Large intestine (tissue), 3 donors: Measurements from ENCODE around the gene ATRNL1. TPM values are rescaled to one million over a fixed set of nuclear protein-coding genes. Genes with fewer than 3 reads are reported as not detected.

Source experiments
- DNase-seq, 2 donors: peaks; one replicate each; pipeline versions ENCODE4 v3.0.0 to v3.0.0-alpha.2; 2013
- H3K27ac ChIP-seq: one replicate; pipeline ENCODE4 v1.5.1; 2013; ENCODE audit warnings: low read length
- H3K27me3 ChIP-seq: 2 replicates; pipeline ENCODE4 v1.6.1; 2013; ENCODE audit warnings: low read length; ENCODE audit not compliant: control insufficient read depth, insufficient read depth
- H3K36me3 ChIP-seq: 2 replicates; pipeline ENCODE4 v1.6.1; 2013; ENCODE audit warnings: low read length; ENCODE audit not compliant: control insufficient read depth, insufficient read depth
- H3K4me1 ChIP-seq: one replicate; pipeline ENCODE4 v1.6.1; 2013; ENCODE audit warnings: low read length; ENCODE audit not compliant: control insufficient read depth, insufficient read depth
- H3K4me3 ChIP-seq: one replicate; pipeline ENCODE4 v1.5.1; 2013; ENCODE audit warnings: low read length
- H3K9me3 ChIP-seq: one replicate; pipeline ENCODE4 v1.6.1; 2013; ENCODE audit warnings: mild to moderate bottlenecking, low read depth, low read length, moderate library complexity; ENCODE audit not compliant: control insufficient read depth
- WGBS: methylation state at CpG from one replicate; pipeline ENCODE4 v1.1.5; 2013; ENCODE audit warnings: low lambda C conversion rate; ENCODE audit not compliant: insufficient coverage; 5-methylcytosine and 5-hydroxymethylcytosine counted together
- polyA plus RNA-seq: library from polyadenylated mRNA; unstranded; fragments of 120-200 nt; gene quantifications from one replicate; pipeline ENCODE4 v1.2.1, GENCODE V29; 2013

Gene ATRNL1
- polyA plus RNA-seq, 1 donor, result 2.6 TPM

GRCh38 chr10:115965376-115965775 is 872.2 kb downstream of the ATRNL1 start:
- 100% methylated on average over 2 of the region's 7 CpGs for WGBS
- no peak for DNase-seq

DNA sequence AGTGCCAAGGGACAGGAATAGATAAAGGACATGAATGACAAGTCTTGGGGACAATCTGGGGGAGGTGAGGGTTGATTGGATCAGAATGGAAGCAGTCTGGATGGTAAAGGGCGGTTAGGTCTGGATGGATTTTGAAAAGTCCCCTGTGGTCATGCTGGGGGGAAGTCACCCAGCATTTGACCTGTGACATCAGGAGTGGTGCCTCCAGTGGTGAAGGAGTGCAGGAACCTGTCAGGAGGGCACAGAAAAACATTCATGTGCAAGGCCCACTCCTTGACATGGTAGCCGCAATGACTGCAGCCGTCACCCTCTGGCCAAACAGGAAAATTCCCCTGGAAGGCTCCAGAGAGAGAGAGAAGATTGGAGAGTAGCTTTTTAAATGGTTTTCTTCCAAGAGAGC is 875.1 kb downstream of the ATRNL1 start:
- Histone ChIP-seq H3K27me3 (no peaks in the 10 kb centered on the region), H3K4me3 (no peak overlapping the region), H3K9me3 (no peaks in the 10 kb centered on the region), H3K4me1 (no peaks in the 10 kb centered on the region), H3K27ac (no peak overlapping the region), H3K36me3 (no peaks in the 10 kb centered on the region)
- no peak for DNase-seq
- no CpG with 5 or more reads among the region's 3 CpGs for WGBS

More at GRCh38 chr10:115965376-115965775, 872.2 kb downstream of the ATRNL1 start:
- Histone ChIP-seq H3K36me3 (no peaks in the 10 kb centered on the region), H3K27ac (no peak overlapping the region), H3K4me3 (no peak overlapping the region), H3K9me3 (no peaks in the 10 kb centered on the region), H3K4me1 (no peaks in the 10 kb centered on the region), H3K27me3 (no peaks in the 10 kb centered on the region)

DNA sequence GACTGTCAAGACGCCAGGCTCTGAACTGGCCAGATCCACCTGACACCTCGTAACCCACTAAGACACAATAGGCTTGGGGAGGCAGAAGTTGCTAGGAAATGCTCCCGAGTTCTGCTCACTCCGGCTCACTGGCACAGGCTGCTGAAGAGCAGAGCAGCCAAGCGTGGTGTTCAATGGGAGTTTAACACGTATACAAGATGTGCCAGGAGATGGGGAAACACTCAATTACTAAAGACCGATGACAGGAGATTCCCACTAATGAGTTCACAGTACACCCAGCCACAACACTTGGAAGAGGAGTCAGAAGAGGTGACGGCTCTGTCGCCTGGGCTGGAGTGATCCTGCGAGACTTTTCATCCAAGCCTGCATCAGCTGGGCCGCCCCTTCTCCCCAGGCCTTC is 876.4 kb downstream of the ATRNL1 start:
- no peaks in the 10 kb centered on the region for H3K27me3 ChIP-seq
- DNase-seq, result no peak
- H3K9me3 ChIP-seq, result no peaks in the 10 kb centered on the region
- no peak overlapping the region for H3K27ac ChIP-seq
- no peaks in the 10 kb centered on the region for H3K36me3 ChIP-seq
- no peaks in the 10 kb centered on the region for H3K4me1 ChIP-seq
- H3K4me3 ChIP-seq, result no peak overlapping the region
- no CpG with 5 or more reads among the region's 11 CpGs for WGBS

- Histone ChIP-seq H3K9me3 (no peaks in the 10 kb centered on the region), H3K36me3 (no peaks in the 10 kb centered on the region), H3K4me1 (no peaks in the 10 kb centered on the region), H3K4me3 (no peak overlapping the region), H3K27me3 (no peaks in the 10 kb centered on the region), H3K27ac (no peak overlapping the region)
- WGBS, result no CpG with 5 or more reads among the region's 6 CpGs
- DNase-seq, result no peak
These were observed 878.8 kb downstream of the ATRNL1 start for GRCh38 chr10:115971921-115972320.

GRCh38 chr10:115972426-115972825 is 879.3 kb downstream of the ATRNL1 start:
- no peak for DNase-seq
- no peak overlapping the region for H3K4me3 ChIP-seq
- 40% methylated on average over 2 of the region's 11 CpGs for WGBS
- no peak overlapping the region for H3K27ac ChIP-seq
- no peaks in the 10 kb centered on the region for H3K36me3 ChIP-seq
- H3K9me3 ChIP-seq, result no peaks in the 10 kb centered on the region
- no peaks in the 10 kb centered on the region for H3K27me3 ChIP-seq
- no peaks in the 10 kb centered on the region for H3K4me1 ChIP-seq

DNA sequence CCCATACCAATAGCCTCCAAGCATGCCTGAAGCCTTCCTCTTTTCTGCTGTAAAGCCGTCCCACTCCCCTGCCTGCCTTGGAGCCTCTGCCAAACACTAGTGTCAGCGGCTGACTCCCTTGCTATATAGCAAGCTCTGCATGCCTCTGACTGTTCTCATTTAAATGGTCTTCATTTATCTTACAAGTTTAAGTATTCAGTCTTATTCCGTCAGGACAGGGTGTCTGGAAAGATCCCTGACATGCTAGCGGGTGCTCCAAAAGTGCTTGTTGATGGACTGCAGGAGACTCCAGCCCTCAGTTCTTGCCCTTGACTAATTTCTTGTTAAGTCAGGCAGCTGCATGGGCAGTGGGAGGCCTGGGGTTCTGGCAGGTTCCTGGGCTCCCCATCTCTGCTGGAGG is 881.2 kb downstream of the ATRNL1 start:
- Histone ChIP-seq H3K4me1 (no peaks in the 10 kb centered on the region), H3K36me3 (no peaks in the 10 kb centered on the region), H3K4me3 (no peak overlapping the region), H3K9me3 (no peaks in the 10 kb centered on the region), H3K27ac (no peak overlapping the region), H3K27me3 (no peaks in the 10 kb centered on the region)
- no peak for DNase-seq
- WGBS, result no CpG with 5 or more reads among the region's 4 CpGs

DNA sequence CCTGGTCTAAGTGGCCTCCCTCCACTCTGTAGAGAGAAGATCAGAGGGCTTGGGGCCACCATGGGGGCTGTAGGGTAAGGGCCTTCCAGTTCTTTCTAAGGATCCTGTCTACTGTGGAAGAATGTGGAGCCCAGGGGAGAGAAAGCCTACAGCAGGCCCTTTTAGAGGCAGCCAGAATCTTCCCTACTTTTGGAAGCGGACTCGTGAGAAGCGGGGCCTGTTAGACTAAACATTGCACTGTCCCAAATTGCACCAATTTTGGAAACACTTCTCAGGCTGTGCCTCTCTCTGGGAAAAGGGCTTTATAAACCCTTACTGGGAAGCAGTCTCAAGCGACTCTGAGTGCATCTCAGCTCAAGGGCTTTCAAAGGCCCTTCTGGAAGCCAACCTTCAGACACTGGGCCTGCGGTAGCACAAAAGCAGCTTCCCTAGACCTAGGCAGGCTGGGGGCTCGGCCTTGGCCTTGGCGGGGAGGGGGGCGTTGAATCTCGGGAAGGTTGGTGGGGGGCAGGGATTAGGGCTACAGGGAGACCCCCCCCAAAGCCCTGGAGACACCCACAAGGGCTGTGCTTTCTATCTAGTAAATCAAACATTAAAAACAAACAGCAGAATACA is 881.8 kb downstream of the ATRNL1 start:
- WGBS, result no CpG with 5 or more reads among the region's 9 CpGs
- Histone ChIP-seq H3K4me1 (no peaks in the 10 kb centered on the region), H3K4me3 (no peak overlapping the region), H3K27me3 (no peaks in the 10 kb centered on the region), H3K9me3 (no peaks in the 10 kb centered on the region), H3K27ac (no peak overlapping the region), H3K36me3 (no peaks in the 10 kb centered on the region)
- DNase-seq, result peak in 1 of 2 donors; percentile 7

GRCh38 chr10:115975506-115975905 is 882.3 kb downstream of the ATRNL1 start:
- no peak for DNase-seq
- Histone ChIP-seq H3K4me1 (no peaks in the 10 kb centered on the region), H3K4me3 (no peak overlapping the region), H3K27me3 (no peaks in the 10 kb centered on the region), H3K9me3 (no peaks in the 10 kb centered on the region), H3K27ac (no peak overlapping the region), H3K36me3 (no peaks in the 10 kb centered on the region)
- WGBS, result no CpG with 5 or more reads among the region's 4 CpGs

DNA sequence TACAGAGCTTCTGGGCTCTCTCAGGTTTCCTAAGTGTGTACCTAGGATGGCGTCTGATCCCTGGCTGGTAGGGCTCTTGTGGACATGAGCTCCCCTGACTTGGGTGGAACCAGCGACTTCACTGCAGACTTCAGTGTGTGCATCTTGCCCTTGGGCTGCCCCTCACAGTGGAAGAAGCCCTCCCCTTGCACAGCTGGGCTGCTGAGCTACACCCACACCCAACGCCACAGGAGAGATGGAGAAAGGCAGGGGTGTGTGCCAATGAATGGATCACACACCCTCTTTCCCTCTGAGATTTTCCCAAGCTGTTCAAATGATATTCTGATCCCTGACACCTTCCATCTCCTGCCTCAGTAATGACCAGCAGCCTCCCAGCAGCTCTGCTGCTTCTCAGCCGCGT is 883.2 kb downstream of the ATRNL1 start:
- DNase-seq, result no peak
- no peaks in the 10 kb centered on the region for H3K36me3 ChIP-seq
- no peak overlapping the region for H3K4me3 ChIP-seq
- no peaks in the 10 kb centered on the region for H3K9me3 ChIP-seq
- no peaks in the 10 kb centered on the region for H3K27me3 ChIP-seq
- no peaks in the 10 kb centered on the region for H3K4me1 ChIP-seq
- WGBS, result 100% methylated on average over 2 of the region's 5 CpGs
- no peak overlapping the region for H3K27ac ChIP-seq

DNA sequence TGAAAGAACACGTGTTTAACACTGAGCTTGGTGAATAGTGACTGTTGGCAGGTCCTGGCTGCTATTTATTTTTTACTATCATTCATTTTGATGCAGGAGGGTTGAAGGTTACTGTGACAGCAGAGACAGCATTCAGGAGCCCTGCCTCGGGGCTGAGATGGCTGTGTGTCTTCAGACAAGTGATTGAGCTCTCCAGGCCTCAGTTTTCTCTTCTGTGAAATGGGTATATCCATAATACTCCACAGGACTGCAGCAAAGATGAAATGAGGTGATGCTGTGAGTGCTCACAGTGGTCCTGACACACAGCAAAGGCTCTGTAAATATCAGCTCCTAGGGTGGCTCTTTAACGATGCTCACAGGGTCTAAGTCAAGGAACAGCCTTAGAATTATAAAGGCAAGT is 884.7 kb downstream of the ATRNL1 start:
- DNase-seq, result no peak
- H3K9me3 ChIP-seq, result no peaks in the 10 kb centered on the region
- H3K27ac ChIP-seq, result no peak overlapping the region
- no CpG with 5 or more reads among the region's 3 CpGs for WGBS
- H3K4me3 ChIP-seq, result no peak overlapping the region
- no peaks in the 10 kb centered on the region for H3K27me3 ChIP-seq
- no peaks in the 10 kb centered on the region for H3K4me1 ChIP-seq
- no peaks in the 10 kb centered on the region for H3K36me3 ChIP-seq

- Histone ChIP-seq H3K4me1 (no peaks in the 10 kb centered on the region), H3K4me3 (no peak overlapping the region), H3K27me3 (no peaks in the 10 kb centered on the region), H3K9me3 (no peaks in the 10 kb centered on the region), H3K36me3 (no peaks in the 10 kb centered on the region), H3K27ac (no peak overlapping the region)
- DNase-seq, result no peak
- WGBS, result no CpG with 5 or more reads among the region's 1 CpG
These were observed 886.4 kb downstream of the ATRNL1 start for GRCh38 chr10:115979576-115979975.
